ENCODE measurements around the gene FLT3LG.

DNA sequence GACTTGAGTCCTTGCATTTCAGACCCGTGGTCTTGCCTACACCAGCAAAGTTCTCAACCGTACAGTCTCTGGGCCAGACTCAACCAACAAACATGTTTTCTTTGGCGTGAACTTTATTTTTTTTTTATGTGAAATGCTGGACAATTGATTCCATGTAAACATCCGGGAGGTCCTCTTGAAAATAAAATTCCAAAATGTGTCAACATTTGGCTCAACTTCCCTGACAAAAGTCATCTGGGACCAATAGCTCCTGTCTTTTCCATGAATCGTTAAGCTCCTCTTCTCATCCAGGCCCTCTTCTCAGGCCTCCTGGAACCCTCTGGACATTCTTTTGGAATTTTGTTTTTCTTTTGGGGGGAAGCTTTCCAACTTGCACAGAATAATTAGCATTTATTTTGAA lies 18.2 kb upstream of the FLT3LG start:
- TF ChIP-seq, protein P1, sequence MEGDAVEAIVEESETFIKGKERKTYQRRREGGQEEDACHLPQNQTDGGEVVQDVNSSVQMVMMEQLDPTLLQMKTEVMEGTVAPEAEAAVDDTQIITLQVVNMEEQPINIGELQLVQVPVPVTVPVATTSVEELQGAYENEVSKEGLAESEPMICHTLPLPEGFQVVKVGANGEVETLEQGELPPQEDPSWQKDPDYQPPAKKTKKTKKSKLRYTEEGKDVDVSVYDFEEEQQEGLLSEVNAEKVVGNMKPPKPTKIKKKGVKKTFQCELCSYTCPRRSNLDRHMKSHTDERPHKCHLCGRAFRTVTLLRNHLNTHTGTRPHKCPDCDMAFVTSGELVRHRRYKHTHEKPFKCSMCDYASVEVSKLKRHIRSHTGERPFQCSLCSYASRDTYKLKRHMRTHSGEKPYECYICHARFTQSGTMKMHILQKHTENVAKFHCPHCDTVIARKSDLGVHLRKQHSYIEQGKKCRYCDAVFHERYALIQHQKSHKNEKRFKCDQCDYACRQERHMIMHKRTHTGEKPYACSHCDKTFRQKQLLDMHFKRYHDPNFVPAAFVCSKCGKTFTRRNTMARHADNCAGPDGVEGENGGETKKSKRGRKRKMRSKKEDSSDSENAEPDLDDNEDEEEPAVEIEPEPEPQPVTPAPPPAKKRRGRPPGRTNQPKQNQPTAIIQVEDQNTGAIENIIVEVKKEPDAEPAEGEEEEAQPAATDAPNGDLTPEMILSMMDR (conservative IDR thresholded peaks at IDR 0.05; ENCODE audit: low read depth, low read length) = no peak
- TF ChIP-seq EZH2phosphoT487 (IDR thresholded peaks at IDR 0.05; ENCODE audit: borderline replicate concordance, low read length) (no peak), EZH2 (IDR thresholded peaks at IDR 0.05; ENCODE audit: low read length, unreplicated experiment) (no peak)
